H7 (cell line): ENCODE measurements around the gene TMC1. TPM values are rescaled to one million over a fixed set of nuclear protein-coding genes. Genes with fewer than 3 reads are reported as not detected.

ENCODE experiments used
- DNase-seq: peaks from one replicate; pipeline ENCODE4 v3.0.0; 2012
- H3K27me3 ChIP-seq: 2 replicates; pipeline ENCODE4 v1.6.0; 2011; ENCODE audit warnings: mild to moderate bottlenecking, low read length; ENCODE audit not compliant: control insufficient read depth, insufficient read depth
- H3K36me3 ChIP-seq: replicated peaks from 2 replicates; pipeline ENCODE4 v1.5.1; 2011; ENCODE audit warnings: low read length; ENCODE audit not compliant: control insufficient read depth, insufficient read depth
- H3K4me3 ChIP-seq: 2 replicates; pipeline ENCODE4 v1.5.1; 2011; ENCODE audit warnings: low read depth, mild to moderate bottlenecking, control low read depth, low read length, moderate library complexity; ENCODE audit not compliant: insufficient read depth
- total RNA-seq: library from RNA; depleted of rRNA; stranded (reverse); fragments of >200 nt; shearing (Covaris generic); gene quantifications from 2 replicates; pipeline ENCODE4 v1.2.3, GENCODE V29; 2014

TMC1 gene
- total RNA-seq, 1 experiment from 2014 or later: not detected

- H3K27me3 ChIP-seq: no peaks in the 10 kb centered on the region
- H3K36me3 ChIP-seq: no peaks in the 10 kb centered on the region; the same call in 1 of the 2 replicates
- DNase-seq: no peak
- H3K4me3 ChIP-seq: no peak overlapping the region
These were observed 54.3 kb downstream of the TMC1 start for GRCh38 chr9:72575666-72576065.

GRCh38 chr9:72576087-72576486 is 54.7 kb downstream of the TMC1 start:
- Histone ChIP-seq H3K4me3 (no peak overlapping the region), H3K36me3 (no peaks in the 10 kb centered on the region; the same call in 1 of the 2 replicates), H3K27me3 (no peaks in the 10 kb centered on the region)
- no peak for DNase-seq

- H3K27me3 ChIP-seq: no peaks in the 10 kb centered on the region
- DNase-seq: no peak
- H3K4me3 ChIP-seq: no peak overlapping the region
- no peaks in the 10 kb centered on the region; the same call in 1 of the 2 replicates for H3K36me3 ChIP-seq
These were observed 55.9 kb downstream of the TMC1 start for GRCh38 chr9:72577212-72577753.

GRCh38 chr9:72579190-72579589 is 57.8 kb downstream of the TMC1 start:
- DNase-seq: no peak
- no peaks in the 10 kb centered on the region; the same call in 1 of the 2 replicates for H3K36me3 ChIP-seq
- no peak overlapping the region for H3K4me3 ChIP-seq
- H3K27me3 ChIP-seq: no peaks in the 10 kb centered on the region

GRCh38 chr9:72579880-72580550 is 58.6 kb downstream of the TMC1 start:
- H3K4me3 ChIP-seq: no peak overlapping the region
- no peak for DNase-seq
- H3K27me3 ChIP-seq: no peaks in the 10 kb centered on the region
- no peaks in the 10 kb centered on the region; the same call in 1 of the 2 replicates for H3K36me3 ChIP-seq

- DNase-seq: no peak
- H3K36me3 ChIP-seq: no peaks in the 10 kb centered on the region; the same call in 1 of the 2 replicates
- no peaks in the 10 kb centered on the region for H3K27me3 ChIP-seq
- no peak overlapping the region for H3K4me3 ChIP-seq
These were observed 60.3 kb downstream of the TMC1 start for GRCh38 chr9:72581694-72582093.

- Histone ChIP-seq H3K4me3 (no peak overlapping the region), H3K27me3 (no peaks in the 10 kb centered on the region), H3K36me3 (no peaks in the 10 kb centered on the region; the same call in 1 of the 2 replicates)
- DNase-seq: no peak
These were observed 62.0 kb downstream of the TMC1 start for GRCh38 chr9:72583370-72583769.

GRCh38 chr9:72586388-72587130 is 65.2 kb downstream of the TMC1 start:
- Histone ChIP-seq H3K36me3 (no peaks in the 10 kb centered on the region), H3K27me3 (no peaks in the 10 kb centered on the region), H3K4me3 (no peak overlapping the region)
- no peak for DNase-seq

GRCh38 chr9:72588336-72588735 is 66.9 kb downstream of the TMC1 start:
- H3K27me3 ChIP-seq: no peaks in the 10 kb centered on the region
- H3K4me3 ChIP-seq: no peak overlapping the region
- no peaks in the 10 kb centered on the region for H3K36me3 ChIP-seq
- no peak for DNase-seq

GRCh38 chr9:72589667-72590521 is 68.5 kb downstream of the TMC1 start:
- H3K27me3 ChIP-seq: no peaks in the 10 kb centered on the region
- no peaks in the 10 kb centered on the region for H3K36me3 ChIP-seq
- H3K4me3 ChIP-seq: no peak overlapping the region
- no peak for DNase-seq

- H3K4me3 ChIP-seq: no peak overlapping the region
- no peak for DNase-seq
- H3K36me3 ChIP-seq: no peaks in the 10 kb centered on the region
- H3K27me3 ChIP-seq: no peaks in the 10 kb centered on the region
These were observed 69.4 kb downstream of the TMC1 start for GRCh38 chr9:72590824-72591223.

- DNase-seq: peak; percentile 55
- no peaks in the 10 kb centered on the region for H3K36me3 ChIP-seq
- H3K27me3 ChIP-seq: no peaks in the 10 kb centered on the region
- no peak overlapping the region for H3K4me3 ChIP-seq
These were observed 71.3 kb downstream of the TMC1 start for GRCh38 chr9:72592502-72593403.

GRCh38 chr9:72596451-72597180 is 75.2 kb downstream of the TMC1 start:
- no peak for DNase-seq
- no peaks in the 10 kb centered on the region for H3K36me3 ChIP-seq
- no peak overlapping the region for H3K4me3 ChIP-seq
- no peaks in the 10 kb centered on the region for H3K27me3 ChIP-seq
